ENCODE results near the gene TLR8.
A peak's percentile ranks its signal among the peaks of the same experiment; 100 is the strongest.

TLR8 gene

GRCh38 chrX:12868747-12869146, 37.7 kb upstream of the TLR8 start:
- TF ChIP-seq CTCF (IDR thresholded peaks at IDR 0.05; ENCODE audit: low read depth, low read length) (no peak), EZH2phosphoT487 (IDR thresholded peaks at IDR 0.05; ENCODE audit: low read depth) (no peak)
- Histone ChIP-seq H3K4me2 (ENCODE audit: low read length) (0 out of 2 replicates have a peak overlapping the region, but pooled peaks have one; percentile 87), H3K79me2 (ENCODE audit: low read length) (no peaks in the 10 kb centered on the region), H3K36me3 (replicated peaks; ENCODE audit: low read depth, low read length) (no peaks in the 10 kb centered on the region), H4K20me1 (ENCODE audit: insufficient read depth, low read length) (no peaks in the 10 kb centered on the region), H3K9me3 (ENCODE audit: insufficient read depth, low read length) (no peaks in the 10 kb centered on the region), H3K4me1 (ENCODE audit: low read length) (peaks cover 41% of the 10 kb centered on the region), H3K27me3 (ENCODE audit: low read depth, low read length) (no peaks in the 10 kb centered on the region), H3K9ac (ENCODE audit: low read length) (no peak overlapping the region), H3K4me3 (ENCODE audit: low read length) (no peak overlapping the region), H2AFZ (ENCODE audit: low read depth, low read length) (no peak overlapping the region), H3K27ac (ENCODE audit: low read length) (no peak overlapping the region)

GRCh38 chrX:12871257-12871656, 35.2 kb upstream of the TLR8 start:
- no peak overlapping the region for H3K9ac ChIP-seq (ENCODE audit: low read length)
- H3K4me2 ChIP-seq (ENCODE audit: low read length) = no peak overlapping the region
- no peak overlapping the region for H3K27ac ChIP-seq (ENCODE audit: low read length)
- no peaks in the 10 kb centered on the region for H3K9me3 ChIP-seq (ENCODE audit: insufficient read depth, low read length)
- TF ChIP-seq EZH2phosphoT487 (IDR thresholded peaks at IDR 0.05; ENCODE audit: low read depth) = no peak
- TF ChIP-seq CTCF (IDR thresholded peaks at IDR 0.05; ENCODE audit: low read depth, low read length) = no peak
- no peak overlapping the region for H2AFZ ChIP-seq (ENCODE audit: low read depth, low read length)
- no peaks in the 10 kb centered on the region for H3K27me3 ChIP-seq (ENCODE audit: low read depth, low read length)
- H3K4me1 ChIP-seq (ENCODE audit: low read length) = peaks cover 39% of the 10 kb centered on the region
- no peak overlapping the region for H3K4me3 ChIP-seq (ENCODE audit: low read length)
- H3K79me2 ChIP-seq (ENCODE audit: low read length) = no peaks in the 10 kb centered on the region
- H3K36me3 ChIP-seq (replicated peaks; ENCODE audit: low read depth, low read length) = no peaks in the 10 kb centered on the region
- no peaks in the 10 kb centered on the region for H4K20me1 ChIP-seq (ENCODE audit: insufficient read depth, low read length)

GRCh38 chrX:12872741-12873140, 33.7 kb upstream of the TLR8 start:
- TF ChIP-seq EZH2phosphoT487 (IDR thresholded peaks at IDR 0.05; ENCODE audit: low read depth) (no peak), CTCF (IDR thresholded peaks at IDR 0.05; ENCODE audit: low read depth, low read length) (no peak)
- no peak overlapping the region for H2AFZ ChIP-seq (ENCODE audit: low read depth, low read length)
- H3K79me2 ChIP-seq (ENCODE audit: low read length) = no peaks in the 10 kb centered on the region
- H3K27me3 ChIP-seq (ENCODE audit: low read depth, low read length) = no peaks in the 10 kb centered on the region
- H3K4me1 ChIP-seq (ENCODE audit: low read length) = peaks cover 25% of the 10 kb centered on the region
- H3K36me3 ChIP-seq (replicated peaks; ENCODE audit: low read depth, low read length) = no peaks in the 10 kb centered on the region
- no peak overlapping the region for H3K4me3 ChIP-seq (ENCODE audit: low read length)
- no peaks in the 10 kb centered on the region for H4K20me1 ChIP-seq (ENCODE audit: insufficient read depth, low read length)
- H3K9ac ChIP-seq (ENCODE audit: low read length) = no peak overlapping the region
- H3K27ac ChIP-seq (ENCODE audit: low read length) = no peak overlapping the region
- no peaks in the 10 kb centered on the region for H3K9me3 ChIP-seq (ENCODE audit: insufficient read depth, low read length)
- no peak overlapping the region for H3K4me2 ChIP-seq (ENCODE audit: low read length)

- Histone ChIP-seq H3K27me3 (ENCODE audit: low read depth, low read length) (no peaks in the 10 kb centered on the region), H3K4me2 (ENCODE audit: low read length) (peak overlapping the region; percentile 63)
- TF ChIP-seq EZH2phosphoT487 (IDR thresholded peaks at IDR 0.05; ENCODE audit: low read depth) (no peak), CTCF (IDR thresholded peaks at IDR 0.05; ENCODE audit: low read depth, low read length) (no peak)
Measured at GRCh38 chrX:12874581-12874980, 31.8 kb upstream of the TLR8 start.

More at GRCh38 chrX:12874581-12874980, 31.8 kb upstream of the TLR8 start:
- Histone ChIP-seq H3K4me1 (ENCODE audit: low read length) (peaks cover 14% of the 10 kb centered on the region), H3K9ac (ENCODE audit: low read length) (no peak overlapping the region), H3K9me3 (ENCODE audit: insufficient read depth, low read length) (no peaks in the 10 kb centered on the region), H3K36me3 (replicated peaks; ENCODE audit: low read depth, low read length) (no peaks in the 10 kb centered on the region), H2AFZ (ENCODE audit: low read depth, low read length) (no peak overlapping the region), H3K79me2 (ENCODE audit: low read length) (no peaks in the 10 kb centered on the region), H4K20me1 (ENCODE audit: insufficient read depth, low read length) (no peaks in the 10 kb centered on the region), H3K27ac (ENCODE audit: low read length) (no peak overlapping the region), H3K4me3 (ENCODE audit: low read length) (no peak overlapping the region)

All from OCI-LY3 (cell line).